BE2C (cell line): Measurements from ENCODE around the gene ATF6.

Source experiments
- DNase-seq: peaks from one replicate; pipeline ENCODE4 v3.0.0-alpha.2; 2020
- H3K27me3 ChIP-seq: fragments of 250-450 bp; sonication (Bioruptor Pico); 2 replicates; pipeline ENCODE4 v1.5.1; 2020; ENCODE audit warnings: mild to moderate bottlenecking
- H3K36me3 ChIP-seq: fragments of 250-450 bp; sonication (Bioruptor Pico); 2 replicates; pipeline ENCODE4 v1.5.1; 2020; ENCODE audit warnings: mild to moderate bottlenecking
- H3K4me1 ChIP-seq: fragments of 250-450 bp; sonication (Bioruptor Pico); 2 replicates; pipeline ENCODE4 v1.5.1; 2020
- H3K4me3 ChIP-seq: 2 replicates; pipeline ENCODE4 v1.5.1; 2011; ENCODE audit warnings: low read depth, low read length
- H3K9me3 ChIP-seq: fragments of 250-450 bp; sonication (Bioruptor Pico); 2 replicates; pipeline ENCODE4 v1.5.1; 2020
- CTCF ChIP-seq: IDR thresholded peaks from 2 replicates; pipeline ENCODE4 v1.5.1; 2012; ENCODE audit warnings: mild to moderate bottlenecking, low read depth, low read length

Gene ATF6

GRCh38 chr1:161998811-161999210 is 232.7 kb downstream of the ATF6 start:
- Histone ChIP-seq H3K4me3 (no peak overlapping the region), H3K36me3 (no peaks in the 10 kb centered on the region), H3K4me1 (no peaks in the 10 kb centered on the region), H3K27me3 (no peaks in the 10 kb centered on the region), H3K9me3 (no peaks in the 10 kb centered on the region)
- DNase-seq, result peak; percentile 36
- no peak for TF ChIP-seq CTCF

- DNase-seq, result no peak
- no peak for TF ChIP-seq CTCF
- Histone ChIP-seq H3K9me3 (no peaks in the 10 kb centered on the region), H3K4me1 (no peaks in the 10 kb centered on the region; the same call in 1 of the 2 replicates), H3K4me3 (no peak overlapping the region), H3K27me3 (no peaks in the 10 kb centered on the region), H3K36me3 (no peaks in the 10 kb centered on the region)
These were observed 233.4 kb downstream of the ATF6 start for GRCh38 chr1:161999301-162000052.

- Histone ChIP-seq H3K36me3 (no peaks in the 10 kb centered on the region), H3K4me1 (no peaks in the 10 kb centered on the region; the same call in 1 of the 2 replicates), H3K27me3 (no peaks in the 10 kb centered on the region), H3K4me3 (no peak overlapping the region), H3K9me3 (no peaks in the 10 kb centered on the region)
- TF ChIP-seq CTCF, result no peak
- no peak for DNase-seq
These were observed 233.9 kb downstream of the ATF6 start for GRCh38 chr1:162000053-162000420.

- Histone ChIP-seq H3K4me3 (no peak overlapping the region), H3K9me3 (no peaks in the 10 kb centered on the region), H3K27me3 (no peaks in the 10 kb centered on the region), H3K4me1 (no peaks in the 10 kb centered on the region; the same call in 1 of the 2 replicates), H3K36me3 (no peaks in the 10 kb centered on the region)
- no peak for DNase-seq
- TF ChIP-seq CTCF, result no peak
These were observed 237.1 kb downstream of the ATF6 start for GRCh38 chr1:162003061-162003829.

- Histone ChIP-seq H3K36me3 (no peaks in the 10 kb centered on the region), H3K4me1 (no peaks in the 10 kb centered on the region; the same call in 1 of the 2 replicates), H3K9me3 (no peaks in the 10 kb centered on the region), H3K4me3 (no peak overlapping the region), H3K27me3 (no peaks in the 10 kb centered on the region)
- TF ChIP-seq CTCF, result no peak
- no peak for DNase-seq
These were observed 237.7 kb downstream of the ATF6 start for GRCh38 chr1:162003830-162004215.

- no peaks in the 10 kb centered on the region for H3K9me3 ChIP-seq
- no peaks in the 10 kb centered on the region; the same call in 1 of the 2 replicates for H3K4me1 ChIP-seq
- H3K4me3 ChIP-seq, result no peak overlapping the region
- DNase-seq, result no peak
- TF ChIP-seq CTCF, result no peak
- H3K27me3 ChIP-seq, result no peaks in the 10 kb centered on the region
- H3K36me3 ChIP-seq, result no peaks in the 10 kb centered on the region
These were observed 238.4 kb downstream of the ATF6 start for GRCh38 chr1:162004441-162004950.
